BE2C (cell line): ENCODE measurements around the gene DBNDD1.

Source experiments
- DNase-seq: peaks from one replicate; pipeline ENCODE4 v3.0.0-alpha.2; 2020
- H3K27me3 ChIP-seq: fragments of 250-450 bp; sonication (Bioruptor Pico); 2 replicates; pipeline ENCODE4 v1.5.1; 2020; ENCODE audit warnings: mild to moderate bottlenecking
- H3K36me3 ChIP-seq: fragments of 250-450 bp; sonication (Bioruptor Pico); 2 replicates; pipeline ENCODE4 v1.5.1; 2020; ENCODE audit warnings: mild to moderate bottlenecking
- H3K4me1 ChIP-seq: fragments of 250-450 bp; sonication (Bioruptor Pico); 2 replicates; pipeline ENCODE4 v1.5.1; 2020
- H3K4me3 ChIP-seq: 2 replicates; pipeline ENCODE4 v1.5.1; 2011; ENCODE audit warnings: low read depth, low read length
- H3K9me3 ChIP-seq: fragments of 250-450 bp; sonication (Bioruptor Pico); 2 replicates; pipeline ENCODE4 v1.5.1; 2020
- CTCF ChIP-seq: IDR thresholded peaks from 2 replicates; pipeline ENCODE4 v1.5.1; 2012; ENCODE audit warnings: mild to moderate bottlenecking, low read depth, low read length

DBNDD1 gene

GRCh38 chr16:89990799-89991198, 28.5 kb downstream of the DBNDD1 start:
- no peak overlapping the region for H3K4me3 ChIP-seq
- H3K4me1 ChIP-seq, result peaks cover 5% of the 10 kb centered on the region
- no peaks in the 10 kb centered on the region for H3K27me3 ChIP-seq
- H3K36me3 ChIP-seq, result peaks cover 68% of the 10 kb centered on the region
- H3K9me3 ChIP-seq, result peaks cover 6% of the 10 kb centered on the region
- TF ChIP-seq CTCF, result no peak
- no peak for DNase-seq

GRCh38 chr16:89988951-89989350, 30.3 kb downstream of the DBNDD1 start:
- Histone ChIP-seq H3K36me3 (peaks cover 75% of the 10 kb centered on the region), H3K27me3 (no peaks in the 10 kb centered on the region), H3K4me3 (no peak overlapping the region), H3K9me3 (no peaks in the 10 kb centered on the region; the same call in 1 of the 2 replicates), H3K4me1 (no peaks in the 10 kb centered on the region)
- TF ChIP-seq CTCF, result no peak
- no peak for DNase-seq

DNA sequence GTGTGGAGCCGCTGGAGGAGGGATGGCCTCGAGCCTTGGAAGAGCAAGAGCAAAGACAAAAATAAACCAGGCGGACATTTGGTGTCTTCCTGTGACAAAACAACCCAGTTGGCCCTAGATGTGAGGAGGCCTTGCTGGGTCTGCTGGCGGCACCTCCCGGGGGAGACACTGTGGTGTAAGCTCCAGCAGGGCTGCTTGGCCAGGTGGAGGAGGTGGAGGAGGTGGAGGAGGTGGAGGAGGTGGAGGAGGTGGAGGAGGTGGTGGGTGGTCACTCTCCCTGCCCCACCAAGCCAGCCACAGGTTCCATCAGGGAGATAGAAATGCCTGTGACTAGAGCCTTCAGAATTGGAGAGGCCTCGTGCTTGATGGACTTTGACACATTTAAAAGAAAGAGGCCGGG, 32.1 kb downstream of the DBNDD1 start:
- H3K9me3 ChIP-seq, result no peaks in the 10 kb centered on the region
- TF ChIP-seq CTCF, result no peak
- no peak for DNase-seq
- H3K36me3 ChIP-seq, result peaks cover 75% of the 10 kb centered on the region
- no peaks in the 10 kb centered on the region for H3K27me3 ChIP-seq
- H3K4me1 ChIP-seq, result no peaks in the 10 kb centered on the region
- no peak overlapping the region for H3K4me3 ChIP-seq

DNA sequence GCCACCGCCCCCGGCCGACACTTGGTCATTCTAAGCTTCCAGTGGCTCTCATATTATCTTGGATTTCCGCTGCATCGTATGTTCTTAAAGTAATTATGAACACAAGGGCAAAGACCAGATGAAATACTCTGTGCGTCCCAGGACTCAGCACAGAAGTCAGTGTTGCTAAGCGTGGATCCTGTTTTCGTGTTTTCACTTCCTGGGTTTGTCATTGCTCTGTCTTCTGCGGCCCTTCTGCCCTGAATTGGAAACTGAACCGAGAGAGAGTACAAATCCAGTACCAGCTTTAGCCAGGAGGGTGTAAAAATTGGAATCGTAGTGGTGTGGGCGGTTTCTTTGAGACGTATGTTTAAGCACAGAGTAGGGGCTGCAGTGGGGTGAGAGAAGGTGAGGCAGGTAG, 32.7 kb downstream of the DBNDD1 start:
- H3K4me3 ChIP-seq, result no peak overlapping the region
- no peak for DNase-seq
- H3K27me3 ChIP-seq, result no peaks in the 10 kb centered on the region
- H3K36me3 ChIP-seq, result peaks cover 75% of the 10 kb centered on the region
- no peaks in the 10 kb centered on the region for H3K4me1 ChIP-seq
- H3K9me3 ChIP-seq, result no peaks in the 10 kb centered on the region
- TF ChIP-seq CTCF, result no peak

DNA sequence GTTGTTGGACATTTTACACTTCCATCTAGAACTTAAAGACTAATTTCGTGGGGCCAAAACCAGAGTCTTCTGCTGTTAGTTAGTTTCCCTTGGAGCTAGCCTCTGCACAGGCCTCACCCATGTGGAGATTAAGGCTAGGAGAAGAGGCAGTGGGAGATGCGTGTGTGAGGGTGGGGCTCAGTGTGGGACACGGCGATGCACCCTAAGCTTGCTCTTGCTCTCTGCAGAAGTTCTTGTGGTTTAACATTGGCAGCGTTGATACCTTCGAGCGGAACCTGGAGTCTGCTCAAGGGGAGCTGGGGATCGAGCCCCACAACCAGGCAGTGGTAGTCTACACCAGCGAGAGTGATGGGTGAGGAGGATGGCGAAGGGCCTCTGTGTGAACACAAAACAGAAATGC, 34.0 kb downstream of the DBNDD1 start:
- Histone ChIP-seq H3K4me1 (no peaks in the 10 kb centered on the region), H3K27me3 (no peaks in the 10 kb centered on the region), H3K36me3 (peaks cover 72% of the 10 kb centered on the region), H3K9me3 (no peaks in the 10 kb centered on the region), H3K4me3 (no peak overlapping the region)
- TF ChIP-seq CTCF, result no peak
- DNase-seq, result no peak

DNA sequence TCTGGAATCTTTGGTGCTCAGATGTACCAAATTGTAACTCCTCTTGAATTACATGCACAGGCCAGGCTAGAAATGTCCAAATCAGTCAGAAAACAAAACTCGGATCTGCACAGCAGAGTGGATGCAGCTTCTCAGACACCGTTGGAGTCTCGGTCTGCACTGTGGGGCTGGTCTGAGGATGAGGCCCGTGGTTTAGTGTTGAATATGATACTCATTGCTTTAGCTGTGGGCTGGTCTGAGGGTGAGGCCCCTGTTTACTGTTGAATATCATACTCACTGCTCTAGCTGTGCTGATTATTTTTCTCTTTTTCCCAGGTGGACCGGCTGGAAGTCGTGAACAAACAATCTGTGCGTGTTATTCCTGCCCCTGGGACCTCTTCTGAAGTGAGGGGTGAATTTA, 35.0 kb downstream of the DBNDD1 start:
- no peak for TF ChIP-seq CTCF
- Histone ChIP-seq H3K36me3 (peaks cover 78% of the 10 kb centered on the region), H3K4me3 (no peak overlapping the region), H3K4me1 (no peaks in the 10 kb centered on the region), H3K9me3 (no peaks in the 10 kb centered on the region), H3K27me3 (no peaks in the 10 kb centered on the region)
- DNase-seq, result no peak
